T-helper 17 cell (primary cell): ENCODE data around the gene HHEX. TPM values are rescaled to one million over a fixed set of nuclear protein-coding genes. Genes with fewer than 3 reads are reported as not detected.
"Not testable (repeated sequence)": the region's sequence is repeated elsewhere in the genome, so short reads cannot be mapped to it uniquely, and the experiment has no call there.

Experiments
- ATAC-seq: fragments of 150-1000 bp; cut with Tn5 transposase; 2 replicates; pipeline ENCODE4 v1.10.0; 2021; ENCODE audit warnings: mild to moderate bottlenecking, moderate library complexity
- DNase-seq, 3 donors: peaks; one replicate each; pipeline versions ENCODE4 v3.0.0 to v3.0.0-alpha.2; 2020 to 2021
- H3K9me3 ChIP-seq: one replicate; pipeline ENCODE4 v1.7.0; 2013; ENCODE audit warnings: low read length, mild to moderate bottlenecking; ENCODE audit not compliant: control insufficient read depth, poor library complexity, severe bottlenecking
- H3K27ac Mint-ChIP-seq: one replicate; pipeline ENCODE4 v1.8.0; 2022; ENCODE audit warnings: mild to moderate bottlenecking, moderate library complexity, mixed read lengths
- H3K27me3 Mint-ChIP-seq: one replicate; pipeline ENCODE4 v1.8.0; 2022; ENCODE audit warnings: mixed read lengths
- H3K36me3 Mint-ChIP-seq: one replicate; pipeline ENCODE4 v1.8.0; 2022; ENCODE audit warnings: low read depth, mixed read lengths
- H3K4me1 Mint-ChIP-seq: one replicate; pipeline ENCODE4 v1.8.0; 2022; ENCODE audit warnings: mild to moderate bottlenecking, mixed read lengths
- H3K4me3 Mint-ChIP-seq: one replicate; pipeline ENCODE4 v1.8.0; 2022; ENCODE audit warnings: mild to moderate bottlenecking, moderate library complexity, mixed read lengths
- total RNA-seq, 4 donors: library from RNA in 2 of 4; stranded (reverse) in 2 of 4; gene quantifications; one replicate each; pipeline ENCODE4 v1.2.3 and lab custom pipeline; 2022 to 2026

Gene HHEX
- total RNA-seq, 2 donors from 2014 or later = 3.9 to 4.9 TPM

GRCh38 chr10:92729886-92730285, 40.1 kb downstream of the HHEX start:
- no peaks in the 10 kb centered on the region for H3K9me3 ChIP-seq
- no peak for DNase-seq
- Mint-ChIP-seq H3K4me1 (peaks cover 2% of the 10 kb centered on the region), H3K36me3 (no peaks in the 10 kb centered on the region), H3K27me3 (peaks cover 35% of the 10 kb centered on the region), H3K4me3 (no peak overlapping the region), H3K27ac (no peak overlapping the region)
- ATAC-seq = no peak

- Mint-ChIP-seq H3K27me3 (peaks cover 37% of the 10 kb centered on the region), H3K4me3 (no peak overlapping the region), H3K27ac (no peak overlapping the region), H3K4me1 (no peaks in the 10 kb centered on the region), H3K36me3 (no peaks in the 10 kb centered on the region)
- ATAC-seq (no peak), DNase-seq (no peak)
- H3K9me3 ChIP-seq = no peaks in the 10 kb centered on the region
Measured at GRCh38 chr10:92732958-92733357, 43.2 kb downstream of the HHEX start.

GRCh38 chr10:92734301-92734700, 44.5 kb downstream of the HHEX start:
- ATAC-seq = no peak
- no peaks in the 10 kb centered on the region for H3K9me3 ChIP-seq
- Mint-ChIP-seq H3K36me3 (no peaks in the 10 kb centered on the region), H3K27me3 (peaks cover 36% of the 10 kb centered on the region), H3K4me1 (no peaks in the 10 kb centered on the region), H3K4me3 (no peak overlapping the region), H3K27ac (no peak overlapping the region)
- DNase-seq = no peak

- peaks cover 37% of the 10 kb centered on the region for H3K27me3 Mint-ChIP-seq
- no peak overlapping the region for H3K4me3 Mint-ChIP-seq
- ATAC-seq (no peak), DNase-seq (no peak)
- no peaks in the 10 kb centered on the region for H3K4me1 Mint-ChIP-seq
- H3K27ac Mint-ChIP-seq = no peak overlapping the region
- H3K36me3 Mint-ChIP-seq = no peaks in the 10 kb centered on the region
- H3K9me3 ChIP-seq = no peaks in the 10 kb centered on the region
Measured at GRCh38 chr10:92735938-92736337, 46.2 kb downstream of the HHEX start.

GRCh38 chr10:92737484-92737883, 47.7 kb downstream of the HHEX start:
- Mint-ChIP-seq H3K27me3 (peaks cover 31% of the 10 kb centered on the region), H3K36me3 (no peaks in the 10 kb centered on the region), H3K4me1 (peaks cover 3% of the 10 kb centered on the region), H3K27ac (no peak overlapping the region), H3K4me3 (no peak overlapping the region)
- ATAC-seq = no peak
- no peaks in the 10 kb centered on the region for H3K9me3 ChIP-seq
- DNase-seq = no peak

- peaks cover 10% of the 10 kb centered on the region for H3K4me1 Mint-ChIP-seq
- H3K27ac Mint-ChIP-seq = no peak overlapping the region
- no peaks in the 10 kb centered on the region for H3K9me3 ChIP-seq
- ATAC-seq = no peak
- no peaks in the 10 kb centered on the region for H3K36me3 Mint-ChIP-seq
- H3K4me3 Mint-ChIP-seq = no peak overlapping the region
- DNase-seq = no peak
- H3K27me3 Mint-ChIP-seq = peaks cover 20% of the 10 kb centered on the region
Measured at GRCh38 chr10:92740762-92741161, 51.0 kb downstream of the HHEX start.

- H3K36me3 Mint-ChIP-seq, DNase-seq, H3K27ac Mint-ChIP-seq, ATAC-seq, H3K9me3 ChIP-seq, H3K4me3 Mint-ChIP-seq: not testable (repeated sequence)
- H3K4me1 Mint-ChIP-seq = peaks cover 11% of the 10 kb centered on the region
- H3K27me3 Mint-ChIP-seq = peaks cover 13% of the 10 kb centered on the region
Measured at GRCh38 chr10:92741741-92742140, 52.0 kb downstream of the HHEX start.

GRCh38 chr10:92742331-92743228, 52.8 kb downstream of the HHEX start:
- ATAC-seq = peak; percentile 72
- peaks cover 7% of the 10 kb centered on the region for H3K27me3 Mint-ChIP-seq
- DNase-seq = no peak
- no peaks in the 10 kb centered on the region for H3K36me3 Mint-ChIP-seq
- no peak overlapping the region for H3K27ac Mint-ChIP-seq
- no peak overlapping the region for H3K4me3 Mint-ChIP-seq
- peaks cover 19% of the 10 kb centered on the region for H3K4me1 Mint-ChIP-seq
- no peaks in the 10 kb centered on the region for H3K9me3 ChIP-seq

Other genes starting within 250 kb of the HHEX start
- 10 to 100 TPM; 28.0 to 32.4 TPM for gene IDE, start 115.9 kb upstream of the HHEX start, total RNA-seq
- 1 to 10 TPM; 1.0 to 1.3 TPM for gene KIF11, start 96.8 kb upstream of the HHEX start, total RNA-seq
- 10 to 100 TPM; 10.5 to 14.8 TPM for gene EXOC6, start 158.6 kb downstream of the HHEX start, total RNA-seq